ENCODE measurements around the gene TMEM120A.

The TMEM120A gene

DNA sequence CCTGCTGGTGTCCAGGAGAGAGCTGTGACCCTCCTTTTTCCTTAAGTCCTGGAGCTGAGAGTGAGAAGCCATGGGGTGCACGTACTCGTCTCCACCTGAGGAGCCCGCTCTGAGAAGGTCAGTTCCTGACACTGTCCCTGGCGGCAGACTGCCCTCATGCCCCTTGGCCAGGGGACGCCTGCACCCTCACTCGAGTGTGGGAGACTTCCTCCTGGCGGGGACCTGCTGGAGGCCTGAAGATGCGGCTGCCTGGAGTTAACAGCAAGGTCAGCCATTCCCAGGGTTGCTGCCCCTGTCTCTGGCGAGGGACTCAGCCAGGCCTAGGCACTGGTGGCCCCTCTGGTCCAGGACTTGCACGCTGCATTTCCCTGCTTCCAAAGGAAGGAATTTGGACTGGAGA is 26.4 kb downstream of the TMEM120A start:
- no peak for DNase-seq (ENCODE audit: low read depth, low spot score)
- TF ChIP-seq SUZ12 (IDR thresholded peaks at IDR 0.05; ENCODE audit: extremely low read depth, insufficient read depth, insufficient read length) (no peak), YY1 (IDR thresholded peaks at IDR 0.05; ENCODE audit: insufficient read depth, insufficient read length) (no peak), ZNF274 (IDR thresholded peaks at IDR 0.05; ENCODE audit: low read depth, low read length) (no peak)
- H3K9me3 ChIP-seq (ENCODE audit: insufficient read depth, low read length): no peaks in the 10 kb centered on the region
- H3K4me3 ChIP-seq (ENCODE audit: insufficient read length, low read depth): no peak overlapping the region
- H3K9ac ChIP-seq (ENCODE audit: insufficient read length, low read depth): no peak overlapping the region
- H3K27me3 ChIP-seq (ENCODE audit: insufficient read depth, insufficient read length): no peaks in the 10 kb centered on the region
- H3K4me1 ChIP-seq (ENCODE audit: insufficient read depth, insufficient read length): peaks cover 5% of the 10 kb centered on the region
- H3K36me3 ChIP-seq (ENCODE audit: insufficient read depth, insufficient read length, low read length): peaks cover 41% of the 10 kb centered on the region

DNA sequence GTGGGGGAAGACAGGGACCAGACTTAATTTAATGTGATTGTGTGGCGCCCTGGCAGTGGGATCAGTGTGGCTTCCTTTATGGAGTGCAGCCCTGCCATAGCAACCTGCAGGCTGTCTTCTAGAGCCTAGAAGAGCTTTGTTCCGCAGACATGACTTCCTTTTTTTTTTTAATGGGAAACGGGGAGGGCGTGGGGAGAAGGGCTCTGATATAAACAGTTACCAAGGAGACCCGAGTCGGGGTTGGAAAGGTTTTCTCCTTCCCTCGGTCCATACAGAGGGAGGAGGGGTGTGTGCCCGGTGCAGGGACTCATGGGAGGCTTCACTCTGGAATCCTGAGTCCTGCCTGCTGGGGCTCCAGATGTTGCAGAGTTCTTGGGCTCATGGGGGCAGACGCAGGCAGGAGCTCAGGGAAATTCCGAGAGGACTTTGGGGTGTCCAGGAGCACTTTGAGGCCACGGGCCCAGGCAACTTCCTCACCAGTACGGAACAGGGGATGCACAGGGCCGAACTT is 26.9 kb downstream of the TMEM120A start:
- peaks cover 5% of the 10 kb centered on the region for H3K4me1 ChIP-seq (ENCODE audit: insufficient read depth, insufficient read length)
- no peak for DNase-seq (ENCODE audit: low read depth, low spot score)
- H3K9me3 ChIP-seq (ENCODE audit: insufficient read depth, low read length): no peaks in the 10 kb centered on the region
- TF ChIP-seq ZNF274 (IDR thresholded peaks at IDR 0.05; ENCODE audit: low read depth, low read length) (no peak), SUZ12 (IDR thresholded peaks at IDR 0.05; ENCODE audit: extremely low read depth, insufficient read depth, insufficient read length) (no peak), YY1 (IDR thresholded peaks at IDR 0.05; ENCODE audit: insufficient read depth, insufficient read length) (no peak)
- no peak overlapping the region for H3K9ac ChIP-seq (ENCODE audit: insufficient read length, low read depth)
- H3K27me3 ChIP-seq (ENCODE audit: insufficient read depth, insufficient read length): no peaks in the 10 kb centered on the region
- no peak overlapping the region for H3K4me3 ChIP-seq (ENCODE audit: insufficient read length, low read depth)
- H3K36me3 ChIP-seq (ENCODE audit: insufficient read depth, insufficient read length, low read length): peaks cover 46% of the 10 kb centered on the region

DNA sequence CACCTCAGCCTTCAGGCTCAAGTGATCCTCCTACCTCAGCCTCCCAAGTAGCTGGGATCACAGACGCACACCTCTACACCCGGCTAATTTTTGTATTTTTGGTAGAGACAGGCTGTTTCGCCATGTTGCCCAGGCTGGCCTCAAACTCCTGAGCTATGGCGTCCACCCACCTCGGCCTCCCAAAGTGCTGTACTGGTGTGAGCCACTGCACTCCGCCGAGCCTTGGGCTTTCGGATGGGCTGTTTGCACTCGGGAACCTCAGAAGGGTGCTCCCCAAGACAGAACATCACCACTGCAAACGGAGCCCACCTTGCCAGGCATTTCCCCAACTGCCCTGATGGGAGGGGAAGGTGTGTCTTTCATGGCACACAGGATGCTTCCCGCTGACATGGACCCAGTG is 27.3 kb downstream of the TMEM120A start:
- H3K27me3 ChIP-seq (ENCODE audit: insufficient read depth, insufficient read length): no peaks in the 10 kb centered on the region
- H3K4me3 ChIP-seq (ENCODE audit: insufficient read length, low read depth): no peak overlapping the region
- DNase-seq (ENCODE audit: low read depth, low spot score): no peak
- no peaks in the 10 kb centered on the region for H3K9me3 ChIP-seq (ENCODE audit: insufficient read depth, low read length)
- peaks cover 3% of the 10 kb centered on the region for H3K4me1 ChIP-seq (ENCODE audit: insufficient read depth, insufficient read length)
- peaks cover 46% of the 10 kb centered on the region for H3K36me3 ChIP-seq (ENCODE audit: insufficient read depth, insufficient read length, low read length)
- no peak overlapping the region for H3K9ac ChIP-seq (ENCODE audit: insufficient read length, low read depth)
- no peak for TF ChIP-seq YY1 (IDR thresholded peaks at IDR 0.05; ENCODE audit: insufficient read depth, insufficient read length)
- no peak for TF ChIP-seq ZNF274 (IDR thresholded peaks at IDR 0.05; ENCODE audit: low read depth, low read length)
- no peak for TF ChIP-seq SUZ12 (IDR thresholded peaks at IDR 0.05; ENCODE audit: extremely low read depth, insufficient read depth, insufficient read length)

DNA sequence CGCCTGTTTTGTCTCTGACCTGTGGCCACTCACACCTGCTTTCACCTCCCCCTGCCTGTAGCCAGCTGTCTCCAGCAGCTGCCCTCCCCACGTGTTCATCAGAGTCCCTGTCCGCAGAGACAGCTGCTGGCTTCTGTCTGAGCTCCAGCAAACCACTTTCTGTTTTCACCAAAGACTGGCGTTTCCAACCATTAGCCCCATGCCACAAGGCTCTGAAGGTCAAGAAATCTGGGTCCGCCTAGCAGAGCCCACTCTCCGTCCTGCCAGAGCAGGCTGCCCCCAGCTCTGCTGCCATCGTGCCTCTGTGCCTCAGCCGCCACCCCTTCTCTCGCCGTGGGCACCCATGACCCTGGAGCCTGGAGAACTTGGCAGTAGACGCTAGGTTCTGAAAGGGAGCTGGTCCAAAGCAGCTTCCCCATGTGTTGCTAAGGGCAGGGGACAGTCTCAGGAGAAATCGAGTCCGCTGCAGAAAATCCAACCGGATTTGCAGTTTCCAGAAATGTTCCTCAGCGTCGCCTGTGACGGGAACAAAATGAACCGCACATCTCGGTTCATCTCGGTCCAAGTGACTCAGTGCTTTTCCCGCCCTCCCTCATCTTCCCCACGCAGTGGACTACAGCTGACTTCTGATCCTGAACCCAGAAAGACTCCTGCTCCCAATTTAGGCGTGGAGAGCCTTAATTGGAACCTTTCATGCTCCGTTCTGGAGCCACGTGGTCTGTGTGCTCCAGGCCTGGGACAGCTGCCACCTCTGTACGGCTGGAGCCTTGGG is 28.0 kb downstream of the TMEM120A start:
- no peak for TF ChIP-seq SUZ12 (IDR thresholded peaks at IDR 0.05; ENCODE audit: extremely low read depth, insufficient read depth, insufficient read length)
- TF ChIP-seq YY1 (IDR thresholded peaks at IDR 0.05; ENCODE audit: insufficient read depth, insufficient read length): no peak
- TF ChIP-seq ZNF274 (IDR thresholded peaks at IDR 0.05; ENCODE audit: low read depth, low read length): no peak
- Histone ChIP-seq H3K4me3 (ENCODE audit: insufficient read length, low read depth) (no peak overlapping the region), H3K4me1 (ENCODE audit: insufficient read depth, insufficient read length) (no peaks in the 10 kb centered on the region), H3K27me3 (ENCODE audit: insufficient read depth, insufficient read length) (no peaks in the 10 kb centered on the region), H3K9me3 (ENCODE audit: insufficient read depth, low read length) (no peaks in the 10 kb centered on the region), H3K9ac (ENCODE audit: insufficient read length, low read depth) (no peak overlapping the region), H3K36me3 (ENCODE audit: insufficient read depth, insufficient read length, low read length) (peaks cover 42% of the 10 kb centered on the region)
- DNase-seq (ENCODE audit: low read depth, low spot score): no peak

DNA sequence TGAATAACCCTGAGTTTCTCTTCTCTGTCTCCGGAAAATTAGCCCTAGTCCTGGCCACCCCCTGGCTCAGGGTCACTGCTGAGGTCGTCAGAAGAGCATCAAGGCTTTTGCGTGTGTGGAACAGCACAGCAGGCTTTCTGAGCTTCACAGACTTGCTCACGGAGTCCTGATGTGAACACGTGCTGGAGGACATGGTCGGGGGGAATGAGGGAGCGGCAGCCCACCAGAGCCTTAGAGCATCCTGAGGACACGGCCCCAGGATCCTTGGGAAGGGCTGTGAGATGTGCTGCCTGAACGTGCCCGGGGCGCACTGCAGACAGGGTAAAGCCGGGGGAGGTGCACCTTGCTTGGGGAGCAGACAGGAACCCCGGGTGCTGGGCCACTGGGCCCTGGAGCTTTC is 28.8 kb downstream of the TMEM120A start:
- H3K36me3 ChIP-seq (ENCODE audit: insufficient read depth, insufficient read length, low read length): peaks cover 42% of the 10 kb centered on the region
- no peaks in the 10 kb centered on the region for H3K4me1 ChIP-seq (ENCODE audit: insufficient read depth, insufficient read length)
- TF ChIP-seq SUZ12 (IDR thresholded peaks at IDR 0.05; ENCODE audit: extremely low read depth, insufficient read depth, insufficient read length) (no peak), YY1 (IDR thresholded peaks at IDR 0.05; ENCODE audit: insufficient read depth, insufficient read length) (no peak)
- H3K27me3 ChIP-seq (ENCODE audit: insufficient read depth, insufficient read length): no peaks in the 10 kb centered on the region
- H3K9ac ChIP-seq (ENCODE audit: insufficient read length, low read depth): no peak overlapping the region
- no peaks in the 10 kb centered on the region for H3K9me3 ChIP-seq (ENCODE audit: insufficient read depth, low read length)
- DNase-seq (ENCODE audit: low read depth, low spot score): no peak
- H3K4me3 ChIP-seq (ENCODE audit: insufficient read length, low read depth): no peak overlapping the region

DNA sequence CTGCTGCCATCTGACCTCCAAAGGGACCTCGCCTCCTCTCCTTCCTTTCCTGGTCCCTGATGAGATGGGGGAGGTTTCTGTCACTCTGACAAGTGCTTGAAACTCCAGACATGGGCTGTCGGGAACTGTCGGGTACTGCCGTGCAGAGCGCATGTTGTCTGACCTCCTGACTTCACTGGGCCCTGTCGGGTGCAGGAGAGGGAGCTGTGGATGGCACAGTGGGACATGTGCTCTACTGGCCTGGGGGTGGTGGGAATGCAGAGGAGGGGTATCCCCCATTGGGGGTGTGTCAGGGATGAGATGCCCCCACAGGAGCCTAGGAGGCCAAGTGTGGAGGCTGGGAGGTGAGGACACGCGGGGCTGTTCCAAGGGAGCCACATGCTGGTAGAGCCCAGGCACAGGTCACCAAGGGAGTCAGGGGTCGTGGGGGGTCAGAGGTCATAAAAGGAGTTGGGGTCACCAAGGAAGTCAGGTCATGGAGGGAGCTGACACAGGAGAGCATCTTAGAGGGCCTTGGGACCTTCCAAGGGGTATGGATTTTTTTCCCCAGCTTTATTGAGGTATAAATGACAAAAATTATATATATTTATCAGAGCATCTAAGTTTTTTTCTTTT is 30.9 kb downstream of the TMEM120A start:
- Histone ChIP-seq H3K9me3 (ENCODE audit: insufficient read depth, low read length) (no peaks in the 10 kb centered on the region), H3K9ac (ENCODE audit: insufficient read length, low read depth) (no peak overlapping the region), H3K4me3 (ENCODE audit: insufficient read length, low read depth) (no peak overlapping the region), H3K4me1 (ENCODE audit: insufficient read depth, insufficient read length) (no peaks in the 10 kb centered on the region), H3K27me3 (ENCODE audit: insufficient read depth, insufficient read length) (no peaks in the 10 kb centered on the region), H3K36me3 (ENCODE audit: insufficient read depth, insufficient read length, low read length) (peaks cover 39% of the 10 kb centered on the region)
- DNase-seq (ENCODE audit: low read depth, low spot score): no peak
- no peak for TF ChIP-seq ZNF274 (IDR thresholded peaks at IDR 0.05; ENCODE audit: low read depth, low read length)
- TF ChIP-seq SUZ12 (IDR thresholded peaks at IDR 0.05; ENCODE audit: extremely low read depth, insufficient read depth, insufficient read length): no peak
- TF ChIP-seq YY1 (IDR thresholded peaks at IDR 0.05; ENCODE audit: insufficient read depth, insufficient read length): no peak

DNA sequence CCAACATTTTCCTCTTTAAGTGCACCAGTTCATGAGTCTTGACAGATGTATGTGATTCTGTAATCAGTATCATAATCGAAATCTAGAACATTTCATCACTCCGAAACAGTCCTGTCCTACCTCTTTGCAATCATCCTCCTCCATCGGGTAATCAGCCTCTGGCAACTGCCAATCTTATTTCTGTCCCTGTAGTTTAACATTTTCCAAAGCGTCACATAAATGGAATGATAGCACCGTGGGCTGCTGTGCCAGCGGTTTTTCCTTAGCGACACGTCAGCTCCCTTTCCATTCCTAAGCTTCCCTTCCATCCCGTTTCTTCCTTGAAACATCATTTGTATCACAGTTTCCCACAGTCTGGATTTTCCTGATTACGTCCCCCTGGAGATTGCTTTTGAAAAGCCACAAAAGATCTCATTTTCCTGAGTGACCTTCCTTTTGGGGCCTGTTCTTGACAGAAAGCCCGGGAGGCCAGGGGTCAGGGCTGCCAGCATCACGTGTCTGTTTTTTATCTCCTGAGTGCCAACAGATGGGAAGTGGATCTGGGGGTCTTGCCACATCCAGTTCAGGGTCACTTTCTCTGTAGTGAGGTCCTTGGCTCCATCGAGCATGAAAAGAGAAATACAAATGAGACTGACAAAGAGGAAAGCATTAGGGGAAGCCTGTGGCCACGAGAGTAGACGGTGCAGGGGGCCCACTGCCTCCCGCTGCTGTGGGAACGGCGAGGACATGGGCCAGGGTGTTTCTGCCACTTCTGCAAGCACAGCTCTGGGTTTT is 31.6 kb downstream of the TMEM120A start:
- H3K9ac ChIP-seq (ENCODE audit: insufficient read length, low read depth): no peak overlapping the region
- no peak for TF ChIP-seq YY1 (IDR thresholded peaks at IDR 0.05; ENCODE audit: insufficient read depth, insufficient read length)
- TF ChIP-seq SUZ12 (IDR thresholded peaks at IDR 0.05; ENCODE audit: extremely low read depth, insufficient read depth, insufficient read length): no peak
- no peak for TF ChIP-seq ZNF274 (IDR thresholded peaks at IDR 0.05; ENCODE audit: low read depth, low read length)
- no peaks in the 10 kb centered on the region for H3K9me3 ChIP-seq (ENCODE audit: insufficient read depth, low read length)
- no peaks in the 10 kb centered on the region for H3K27me3 ChIP-seq (ENCODE audit: insufficient read depth, insufficient read length)
- H3K36me3 ChIP-seq (ENCODE audit: insufficient read depth, insufficient read length, low read length): peaks cover 40% of the 10 kb centered on the region
- H3K4me3 ChIP-seq (ENCODE audit: insufficient read length, low read depth): no peak overlapping the region
- no peak for DNase-seq (ENCODE audit: low read depth, low spot score)
- no peaks in the 10 kb centered on the region for H3K4me1 ChIP-seq (ENCODE audit: insufficient read depth, insufficient read length)
